OCI-LY7 (cell line): ENCODE data around the gene DDX11. TPM values are rescaled to one million over a fixed set of nuclear protein-coding genes. Genes with fewer than 3 reads are reported as not detected.

ENCODE experiments used
- BruUV-seq: library from RNA; stranded (reverse); fragments of 400-500 nt; replicated peaks from 2 replicates; lab custom pipeline; 2021; lab: Mats Ljungman, UMichigan
- CTCF ChIA-PET: fragments of 300-600 bp; sonication (Branson Sonifier 250); formaldehyde crosslinking; loops from one replicate; lab custom pipeline; 2022; ENCODE audit warnings: antibody characterized with exemption; ENCODE audit not compliant: unreplicated experiment; lab: Charles Lee
- POLR2A ChIA-PET: fragments of 300-600 bp; sonication (Branson Sonifier 250); formaldehyde crosslinking; loops from one replicate; lab custom pipeline; 2022; ENCODE audit warnings: antibody characterized with exemption; lab: Charles Lee
- DNase-seq: peaks from one replicate; pipeline ENCODE4 v3.0.0-alpha.2; 2015; ENCODE audit warnings: low spot score
- H2AFZ ChIP-seq: fragments of 200-600 bp; sonication (generic), shearing (Covaris generic); 2 replicates; pipeline ENCODE4 v1.6.1; 2014; ENCODE audit warnings: mild to moderate bottlenecking, antibody characterized with exemption, low read length, moderate library complexity
- H3K27ac ChIP-seq: fragments of 200-600 bp; sonication (generic); 2 replicates; pipeline ENCODE4 v1.5.1; 2014; ENCODE audit warnings: mixed run types, low read depth, mild to moderate bottlenecking, moderate library complexity, low read length, inconsistent platforms; ENCODE audit not compliant: poor library complexity, severe bottlenecking
- H3K36me3 ChIP-seq: fragments of 200-600 bp; sonication (generic); 2 replicates; pipeline ENCODE4 v1.6.1; 2014; ENCODE audit warnings: mild to moderate bottlenecking, antibody characterized with exemption, low read length, moderate library complexity, mixed read lengths; ENCODE audit not compliant: insufficient read depth
- H3K4me1 ChIP-seq: fragments of 200-600 bp; sonication (generic); 2 replicates; pipeline ENCODE4 v1.5.1; 2014; ENCODE audit warnings: mild to moderate bottlenecking, low read length; ENCODE audit not compliant: insufficient read depth, poor library complexity, severe bottlenecking
- H3K4me2 ChIP-seq: fragments of 200-600 bp; sonication (generic); 2 replicates; pipeline ENCODE4 v1.6.1; 2014; ENCODE audit warnings: mild to moderate bottlenecking, low read length
- H3K4me3 ChIP-seq: fragments of 200-600 bp; sonication (generic); 2 replicates; pipeline ENCODE4 v1.5.1; 2014; ENCODE audit warnings: mild to moderate bottlenecking, low read depth, low read length; ENCODE audit not compliant: poor library complexity, severe bottlenecking
- H3K79me2 ChIP-seq: fragments of 200-600 bp; sonication (generic); 2 replicates; pipeline ENCODE4 v1.6.1; 2016; ENCODE audit warnings: low read depth, mild to moderate bottlenecking, low read length, moderate library complexity, mixed read lengths; ENCODE audit not compliant: insufficient read depth
- H3K9me2 ChIP-seq: fragments of 200-600 bp; sonication (generic); 2 replicates; pipeline ENCODE4 v1.6.1; 2016; ENCODE audit warnings: mild to moderate bottlenecking, low read length, mixed read lengths; ENCODE audit not compliant: insufficient read depth
- H3K9me3 ChIP-seq: fragments of 200-600 bp; sonication (generic); 2 replicates; pipeline ENCODE4 v1.6.1; 2014; ENCODE audit warnings: mild to moderate bottlenecking, mixed run types, low read length, mixed read lengths
- H4K20me1 ChIP-seq: fragments of 200-600 bp; sonication (generic); 2 replicates; pipeline ENCODE4 v1.6.1; 2014; ENCODE audit warnings: mild to moderate bottlenecking, antibody characterized with exemption, low read length, moderate library complexity, mixed read lengths; ENCODE audit not compliant: insufficient read depth
- EZH2phosphoT487 ChIP-seq: fragments of 200-600 bp; sonication (generic); IDR thresholded peaks from 2 replicates; pipeline ENCODE4 v1.6.1; 2018; ENCODE audit warnings: low read depth, borderline replicate concordance, mild to moderate bottlenecking, mixed run types, antibody characterized with exemption, low read length, moderate library complexity, mixed read lengths
- intact Hi-C: fragments of 100-400 bp; cut with micrococcal nuclease; formaldehyde crosslinking; loops from one replicate; pipeline ENCODE4 v1.10.0; 2022; ENCODE audit not compliant: unreplicated experiment
- total RNA-seq, 2 experiments: library from RNA; depleted of rRNA in 1 of 2; stranded (reverse); fragments of >200 nt in 1 of 2; shearing (Covaris generic) in 1 of 2; gene quantifications; 2 replicates each; pipeline ENCODE4 v1.2.3, GENCODE V29; 2014 to 2022
- TF ChIP-seq, protein P1 (sequence below): fragments of 200-600 bp; sonication (generic); conservative IDR thresholded peaks from 2 replicates; pipeline ENCODE4 v1.5.1; 2014; ENCODE audit warnings: mild to moderate bottlenecking, antibody characterized with exemption, low read length, moderate library complexity, mixed read lengths

The DDX11 gene
- total RNA-seq, 2 experiments from 2014 or later: 189 to 262 TPM

DNA sequence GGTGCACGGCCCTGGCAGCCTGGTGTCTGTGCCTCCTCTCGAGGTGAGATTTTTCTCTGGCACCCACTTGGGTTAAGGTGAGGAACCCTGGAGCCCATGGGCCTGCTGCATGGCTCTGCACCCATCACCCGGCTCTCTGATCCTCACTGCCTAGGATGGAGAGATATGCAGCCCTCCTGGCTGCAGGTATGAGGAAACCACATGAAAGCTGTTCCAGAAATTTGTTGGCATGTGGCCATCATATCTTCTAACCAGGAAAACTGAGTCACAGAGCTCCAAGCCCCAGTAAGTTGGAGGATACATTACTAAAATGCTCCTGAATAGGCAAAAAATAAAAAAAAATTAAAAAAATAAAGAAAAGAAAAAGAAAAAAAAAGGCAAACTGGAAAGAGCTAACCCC lies 39.3 kb upstream of the DDX11 start:
- no peaks in the 10 kb centered on the region for H3K79me2 ChIP-seq
- H3K9me2 ChIP-seq: no peaks in the 10 kb centered on the region
- no peaks in the 10 kb centered on the region for H3K36me3 ChIP-seq
- BruUV-seq: no TSS peak
- H4K20me1 ChIP-seq: no peaks in the 10 kb centered on the region
- H2AFZ ChIP-seq: no peak overlapping the region
- peaks cover 56% of the 10 kb centered on the region for H3K4me1 ChIP-seq
- no peak overlapping the region for H3K27ac ChIP-seq
- TF ChIP-seq, protein P1, sequence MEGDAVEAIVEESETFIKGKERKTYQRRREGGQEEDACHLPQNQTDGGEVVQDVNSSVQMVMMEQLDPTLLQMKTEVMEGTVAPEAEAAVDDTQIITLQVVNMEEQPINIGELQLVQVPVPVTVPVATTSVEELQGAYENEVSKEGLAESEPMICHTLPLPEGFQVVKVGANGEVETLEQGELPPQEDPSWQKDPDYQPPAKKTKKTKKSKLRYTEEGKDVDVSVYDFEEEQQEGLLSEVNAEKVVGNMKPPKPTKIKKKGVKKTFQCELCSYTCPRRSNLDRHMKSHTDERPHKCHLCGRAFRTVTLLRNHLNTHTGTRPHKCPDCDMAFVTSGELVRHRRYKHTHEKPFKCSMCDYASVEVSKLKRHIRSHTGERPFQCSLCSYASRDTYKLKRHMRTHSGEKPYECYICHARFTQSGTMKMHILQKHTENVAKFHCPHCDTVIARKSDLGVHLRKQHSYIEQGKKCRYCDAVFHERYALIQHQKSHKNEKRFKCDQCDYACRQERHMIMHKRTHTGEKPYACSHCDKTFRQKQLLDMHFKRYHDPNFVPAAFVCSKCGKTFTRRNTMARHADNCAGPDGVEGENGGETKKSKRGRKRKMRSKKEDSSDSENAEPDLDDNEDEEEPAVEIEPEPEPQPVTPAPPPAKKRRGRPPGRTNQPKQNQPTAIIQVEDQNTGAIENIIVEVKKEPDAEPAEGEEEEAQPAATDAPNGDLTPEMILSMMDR: no peak
- TF ChIP-seq EZH2phosphoT487: no peak
- H3K4me2 ChIP-seq: no peak overlapping the region
- no peak overlapping the region for H3K4me3 ChIP-seq
- ChIA-PET POLR2A (interaction anchor here (1.4 to 5.2 kb wide), 3 partner anchors 12 to 182 kb away, joined by 4 to 49 read pairs (median 4); no protein-coding TSS in a partner anchor), CTCF (no interaction called here)
- no peaks in the 10 kb centered on the region for H3K9me3 ChIP-seq
- DNase-seq: no peak
- intact Hi-C loops: no loop called here

DNA sequence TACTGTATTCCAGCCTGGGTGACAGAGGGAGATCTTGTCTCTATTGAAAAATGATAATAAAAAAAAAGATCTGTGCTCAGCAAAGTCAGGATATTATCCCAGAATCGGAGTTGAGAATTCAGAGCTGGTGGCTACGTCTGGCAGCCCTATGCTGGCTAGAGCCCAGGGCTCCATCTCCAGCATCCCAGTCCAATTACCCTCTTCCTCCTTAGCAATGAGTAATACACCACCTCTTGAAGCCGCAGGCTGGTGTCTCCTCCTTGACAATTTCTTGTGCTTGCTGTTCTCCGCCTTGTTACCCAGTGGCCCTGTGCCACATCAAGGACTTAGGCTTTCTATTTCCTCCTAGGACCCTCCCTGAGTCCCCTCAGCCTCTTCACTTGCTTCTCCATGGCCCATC lies 38.4 kb upstream of the DDX11 start:
- Histone ChIP-seq H4K20me1 (no peaks in the 10 kb centered on the region), H3K9me3 (no peaks in the 10 kb centered on the region), H3K4me2 (no peak overlapping the region), H3K27ac (no peak overlapping the region), H3K36me3 (no peaks in the 10 kb centered on the region), H3K79me2 (no peaks in the 10 kb centered on the region), H3K4me3 (no peak overlapping the region), H2AFZ (no peak overlapping the region), H3K4me1 (peaks cover 47% of the 10 kb centered on the region), H3K9me2 (no peaks in the 10 kb centered on the region)
- ChIA-PET POLR2A (interaction anchor here (0.8 to 1.5 kb wide), 3 partner anchors 9 to 183 kb away, joined by 3 to 4 read pairs (median 4); no protein-coding TSS in a partner anchor), CTCF (no interaction called here)
- BruUV-seq: no TSS peak
- DNase-seq: no peak
- TF ChIP-seq, protein P1: no peak
- no peak for TF ChIP-seq EZH2phosphoT487
- intact Hi-C loops: no loop called here

DNA sequence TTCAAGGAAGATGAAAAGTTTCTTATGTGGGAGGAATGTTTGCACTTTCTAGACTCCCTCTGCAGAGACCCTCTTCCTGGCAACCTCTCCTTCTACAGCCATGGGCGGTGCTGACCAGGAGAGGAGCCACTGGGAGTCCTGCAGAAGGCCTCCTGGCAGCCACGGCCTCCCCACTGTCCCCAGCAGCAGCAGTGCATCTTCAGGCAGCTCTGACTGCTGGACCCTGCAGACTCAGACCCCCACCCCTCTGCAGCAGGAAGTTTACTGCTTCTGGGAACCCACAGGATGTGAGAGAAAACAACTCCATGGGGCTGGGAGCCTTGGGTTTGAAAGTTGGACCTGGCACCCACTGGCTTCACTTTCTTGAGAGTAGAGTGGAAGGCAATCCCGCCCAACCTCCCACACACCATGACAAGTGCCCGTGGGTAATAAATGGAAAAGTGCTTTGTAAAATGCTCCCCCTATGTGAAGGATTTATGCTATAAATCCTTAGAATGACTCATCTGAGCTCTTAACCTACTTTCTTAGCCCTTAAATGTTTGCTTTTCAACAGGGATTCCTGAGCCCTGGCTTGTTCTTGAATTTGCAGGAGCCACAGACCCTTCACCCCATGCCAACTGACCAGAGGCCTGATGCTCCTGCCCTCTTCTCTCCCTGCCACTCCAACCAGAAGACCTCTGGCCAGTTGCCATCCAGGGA lies 37.5 kb upstream of the DDX11 start:
- no peak for DNase-seq
- H3K27ac ChIP-seq: no peak overlapping the region
- no peak overlapping the region for H2AFZ ChIP-seq
- POLR2A ChIA-PET: interaction anchor here (0.6 to 1.5 kb wide), 3 partner anchors 10 to 1652 kb away, joined by 3 to 4 read pairs (median 3); no protein-coding TSS in a partner anchor
- H3K9me2 ChIP-seq: no peaks in the 10 kb centered on the region
- H3K4me1 ChIP-seq: peaks cover 38% of the 10 kb centered on the region
- no peaks in the 10 kb centered on the region for H3K9me3 ChIP-seq
- intact Hi-C loops: no loop called here
- H3K4me3 ChIP-seq: no peak overlapping the region
- no peaks in the 10 kb centered on the region for H3K79me2 ChIP-seq
- CTCF ChIA-PET: interaction anchor here (0.8 kb wide), 1 partner anchor 16 kb away, joined by 3 read pairs; no protein-coding TSS in a partner anchor
- 0 out of 2 replicates have a peak overlapping the region, but pooled peaks have one; percentile 1 for H3K4me2 ChIP-seq
- no peaks in the 10 kb centered on the region for H4K20me1 ChIP-seq
- no peaks in the 10 kb centered on the region for H3K36me3 ChIP-seq
- TF ChIP-seq EZH2phosphoT487: no peak
- TF ChIP-seq, protein P1: no peak
- BruUV-seq: no TSS peak
